B cell (primary cell): ENCODE measurements around the gene ANAPC2. TPM values are rescaled to one million over a fixed set of nuclear protein-coding genes. Genes with fewer than 3 reads are reported as not detected.
A peak's percentile ranks its signal among the peaks of the same experiment; 100 is the strongest.

ENCODE experiments used
- ATAC-seq: fragments of 200-7000 bp; cut with Tn5 transposase; one replicate; pipeline ENCODE4 v1.10.0; 2021; ENCODE audit warnings: low read depth, mild to moderate bottlenecking, moderate number of reproducible peaks, moderate library complexity
- CTCF ChIA-PET: fragments of 350-600 bp; sonication (Branson Sonifier 250); formaldehyde crosslinking; loops from one replicate; lab custom pipeline; 2021; ENCODE audit warnings: antibody characterized with exemption, inconsistent platforms; lab: Charles Lee
- POLR2A ChIA-PET: fragments of 350-600 bp; sonication (Branson Sonifier 250); formaldehyde crosslinking; loops from one replicate; lab custom pipeline; 2021; ENCODE audit warnings: antibody characterized with exemption; lab: Charles Lee
- DNase-seq: peaks from one replicate; pipeline ENCODE4 v3.0.0; 2013
- H2AFZ ChIP-seq: 2 replicates; pipeline ENCODE4 v1.6.1; 2012; ENCODE audit warnings: mild to moderate bottlenecking, low read depth, low read length; ENCODE audit not compliant: insufficient read depth, poor library complexity, severe bottlenecking
- H3K27ac ChIP-seq, 2 donors: 1 replicate in 1 of 2; 2 replicates in 1 of 2; pipeline ENCODE4 v1.5.1; 2012 to 2013; ENCODE audit warnings: low read length in 2 of 2, mild to moderate bottlenecking in 2 of 2, moderate library complexity in 1 of 2
- H3K27me3 ChIP-seq, 4 experiments: fragments of 200-600 bp in 1 of 4; sonication (generic) in 1 of 4; replicated peaks in 1 of 4; 1 replicate in 2 of 4; 2 replicates in 2 of 4; pipeline versions ENCODE4 v1.6.1 to v1.7.0; 2013 to 2016; ENCODE audit warnings: low read length in 3 of 4, mild to moderate bottlenecking in 2 of 4, mixed read lengths in 1 of 4, moderate library complexity in 1 of 4; ENCODE audit not compliant: insufficient read depth in 4 of 4, control insufficient read depth in 3 of 4; ENCODE audit errors: control extremely low read depth in 1 of 4
- H3K36me3 ChIP-seq, 2 experiments: replicated peaks in 1 of 2; 1 replicate in 1 of 2; 2 replicates in 1 of 2; pipeline versions ENCODE4 v1.6.1 to v1.7.1; 2013; ENCODE audit warnings: low read length in 1 of 2; ENCODE audit not compliant: insufficient read depth in 2 of 2, control insufficient read depth in 1 of 2; ENCODE audit errors: control extremely low read depth in 1 of 2, extremely low read depth in 1 of 2
- H3K4me1 ChIP-seq, 2 donors: fragments of 200-600 bp in 1 of 2; sonication (generic) in 1 of 2; 1 replicate in 1 of 2; 2 replicates in 1 of 2; pipeline versions ENCODE4 v1.5.1 to v1.6.1; 2013 to 2017; ENCODE audit warnings: low read length in 2 of 2; ENCODE audit not compliant: control insufficient read depth in 2 of 2, insufficient read depth in 2 of 2
- H3K4me2 ChIP-seq: replicated peaks from 2 replicates; pipeline ENCODE3; 2012; ENCODE audit warnings: mild to moderate bottlenecking, low read depth, low read length; ENCODE audit not compliant: poor library complexity, severe bottlenecking
- H3K4me3 ChIP-seq, 5 experiments: fragments of 200-600 bp in 1 of 5; sonication (generic) in 1 of 5; 1 replicate in 3 of 5; 2 replicates in 2 of 5; pipeline versions ENCODE4 v1.5.1 to v1.7.0; 2011 to 2016; ENCODE audit warnings: low read length in 4 of 5, mild to moderate bottlenecking in 4 of 5, low read depth in 2 of 5, control low read depth in 1 of 5, moderate library complexity in 1 of 5; ENCODE audit not compliant: insufficient read depth in 1 of 5; ENCODE audit errors: control extremely low read depth in 1 of 5, extremely low read depth in 1 of 5
- H3K79me2 ChIP-seq: fragments of 200-600 bp; sonication (generic); one replicate; pipeline ENCODE4 v1.6.0; 2016; ENCODE audit warnings: low read length; ENCODE audit not compliant: control insufficient read depth, insufficient read depth
- H3K9ac ChIP-seq: fragments of 200-600 bp; sonication (generic); 2 replicates; pipeline ENCODE4 v1.6.1; 2017; ENCODE audit warnings: mild to moderate bottlenecking, low read length, moderate library complexity
- H3K9me3 ChIP-seq, 3 donors: one replicate each; pipeline versions ENCODE4 v1.6.1 to v1.7.1; 2013; ENCODE audit warnings: low read length in 2 of 3; ENCODE audit not compliant: control insufficient read depth in 2 of 3, insufficient read depth in 1 of 3; ENCODE audit errors: control extremely low read depth in 1 of 3
- H4K20me1 ChIP-seq: 2 replicates; pipeline ENCODE4 v1.6.0; 2012; ENCODE audit warnings: mild to moderate bottlenecking, low read length; ENCODE audit not compliant: insufficient read depth, control insufficient read depth, poor library complexity, severe bottlenecking
- H3K27ac Mint-ChIP-seq: one replicate; pipeline ENCODE4 v1.8.0; 2021; ENCODE audit warnings: mixed read lengths
- H3K27me3 Mint-ChIP-seq: one replicate; pipeline ENCODE4 v1.8.0; 2021; ENCODE audit warnings: mixed read lengths
- H3K4me1 Mint-ChIP-seq: one replicate; pipeline ENCODE4 v1.8.0; 2021; ENCODE audit warnings: mixed read lengths
- H3K4me3 Mint-ChIP-seq: one replicate; pipeline ENCODE4 v1.8.0; 2021; ENCODE audit warnings: mixed read lengths
- H3K9me3 Mint-ChIP-seq: one replicate; pipeline ENCODE4 v1.8.0; 2022; ENCODE audit warnings: mixed read lengths; ENCODE audit not compliant: insufficient read depth
- EZH2 ChIP-seq: IDR thresholded peaks from 2 replicates; pipeline ENCODE4 v1.6.1; 2012; ENCODE audit warnings: borderline replicate concordance, low read depth, mild to moderate bottlenecking, moderate library complexity, low read length; ENCODE audit not compliant: insufficient read depth, poor library complexity, severe bottlenecking
- WGBS: methylation state at CpG from one replicate; pipeline ENCODE4 v1.1.5; 2013; ENCODE audit warnings: missing lambda C conversion rate; ENCODE audit not compliant: insufficient coverage; 5-methylcytosine and 5-hydroxymethylcytosine counted together
- intact Hi-C: fragments of 100-400 bp; cut with micrococcal nuclease; formaldehyde crosslinking; loops from one replicate; pipeline ENCODE4 v1.10.0; 2022
- polyA plus RNA-seq: library from polyadenylated mRNA; depleted of rRNA; stranded (reverse); fragments of >200 nt; gene quantifications from 2 replicates; pipeline ENCODE4 v1.2.3, GENCODE V29; 2012
- total RNA-seq, 2 donors: library from RNA; stranded (reverse); fragments of 120-200 nt in 1 of 2; gene quantifications; 1 replicate in 1 of 2; 2 replicates in 1 of 2; pipeline versions ENCODE4 v1.2.3 to v1.2.4, GENCODE V29; 2013 to 2022
- TF ChIP-seq, protein P1 (sequence below): fragments of 200-600 bp; IDR thresholded peaks from one replicate; pipeline ENCODE4 v1.8.0; 2022; ENCODE audit warnings: antibody characterized with exemption, mild to moderate bottlenecking

The ANAPC2 gene
- total and polyA plus RNA-seq, 2 donors (not counting 1 experiment from before 2014, with no cell fraction given), result 121 to 127 TPM

DNA sequence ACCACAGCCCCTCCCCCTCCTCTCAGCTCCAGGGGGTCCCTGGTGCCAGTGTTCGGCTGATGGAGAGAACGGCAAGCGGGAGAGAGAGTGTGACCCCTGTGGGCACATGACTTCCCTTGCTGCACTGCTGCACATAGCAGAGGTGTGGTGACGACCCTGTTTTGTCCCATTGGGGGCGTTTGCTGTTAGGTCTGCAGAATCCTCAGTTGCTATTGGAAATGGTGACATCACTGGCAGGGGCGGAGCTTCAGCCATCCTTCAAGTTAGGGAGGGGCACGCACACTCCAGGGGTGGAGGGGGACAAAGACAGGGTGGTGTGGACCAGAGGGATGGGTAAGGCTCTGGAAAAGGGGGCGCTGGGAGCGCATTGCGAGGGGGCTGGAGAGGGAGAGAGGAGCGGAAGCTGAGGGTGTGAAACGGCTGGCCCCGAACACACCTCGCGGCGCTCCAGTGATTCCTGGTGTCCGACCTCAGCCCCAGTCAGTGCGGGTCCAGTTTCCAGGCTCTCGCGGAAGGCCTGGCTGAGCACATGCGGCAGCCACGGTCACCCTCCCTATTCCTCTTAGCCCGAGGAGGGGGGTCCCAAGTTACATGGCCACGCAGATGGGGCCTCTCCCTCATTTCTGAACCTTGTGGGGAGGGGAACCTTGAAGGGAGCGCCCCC is 50.2 kb downstream of the ANAPC2 start:
- Histone ChIP-seq H2AFZ (no peak overlapping the region), H4K20me1 (no peaks in the 10 kb centered on the region), H3K4me1 (peaks cover 11 to 14% of the 10 kb centered on the region in 2 donors), H3K79me2 (no peaks in the 10 kb centered on the region), H3K27me3 (peaks cover 0 to 74% (median 36%) of the 10 kb centered on the region in 4 experiments), H3K4me2 (no peak overlapping the region), H3K27ac (no peak overlapping the region), H3K9me3 (peaks cover 0 to 33% (median 0%) of the 10 kb centered on the region in 3 donors), H3K9ac (no peak overlapping the region), H3K36me3 (no peaks in the 10 kb centered on the region), H3K4me3 (no peak overlapping the region)
- Mint-ChIP-seq H3K27ac (no peak overlapping the region), H3K27me3 (peaks cover 52% of the 10 kb centered on the region), H3K4me1 (no peaks in the 10 kb centered on the region), H3K4me3 (no peak overlapping the region), H3K9me3 (no peaks in the 10 kb centered on the region)
- DNase-seq, result peak; percentile 23
- ATAC-seq, result no peak
- intact Hi-C loops, result no loop called here
- CTCF ChIA-PET, result interaction anchor here (0.8 kb wide), 1 partner anchor 10 kb away, joined by 3 read pairs; no protein-coding TSS in a partner anchor
- TF ChIP-seq, protein P1, sequence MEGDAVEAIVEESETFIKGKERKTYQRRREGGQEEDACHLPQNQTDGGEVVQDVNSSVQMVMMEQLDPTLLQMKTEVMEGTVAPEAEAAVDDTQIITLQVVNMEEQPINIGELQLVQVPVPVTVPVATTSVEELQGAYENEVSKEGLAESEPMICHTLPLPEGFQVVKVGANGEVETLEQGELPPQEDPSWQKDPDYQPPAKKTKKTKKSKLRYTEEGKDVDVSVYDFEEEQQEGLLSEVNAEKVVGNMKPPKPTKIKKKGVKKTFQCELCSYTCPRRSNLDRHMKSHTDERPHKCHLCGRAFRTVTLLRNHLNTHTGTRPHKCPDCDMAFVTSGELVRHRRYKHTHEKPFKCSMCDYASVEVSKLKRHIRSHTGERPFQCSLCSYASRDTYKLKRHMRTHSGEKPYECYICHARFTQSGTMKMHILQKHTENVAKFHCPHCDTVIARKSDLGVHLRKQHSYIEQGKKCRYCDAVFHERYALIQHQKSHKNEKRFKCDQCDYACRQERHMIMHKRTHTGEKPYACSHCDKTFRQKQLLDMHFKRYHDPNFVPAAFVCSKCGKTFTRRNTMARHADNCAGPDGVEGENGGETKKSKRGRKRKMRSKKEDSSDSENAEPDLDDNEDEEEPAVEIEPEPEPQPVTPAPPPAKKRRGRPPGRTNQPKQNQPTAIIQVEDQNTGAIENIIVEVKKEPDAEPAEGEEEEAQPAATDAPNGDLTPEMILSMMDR, result no peak
- peak; percentile 58 for TF ChIP-seq EZH2
- POLR2A ChIA-PET, result interaction anchor here (0.6 kb wide), 1 partner anchor 8 kb away, joined by 5 read pairs; no protein-coding TSS in a partner anchor
- 15% methylated on average over 18 of the region's 25 CpGs for WGBS

GRCh38 chr9:137136881-137137607 is 51.3 kb downstream of the ANAPC2 start:
- DNase-seq, result no peak
- no peak overlapping the region for H3K27ac ChIP-seq
- Mint-ChIP-seq H3K4me1 (no peaks in the 10 kb centered on the region), H3K27ac (no peak overlapping the region), H3K4me3 (no peak overlapping the region), H3K27me3 (peaks cover 50% of the 10 kb centered on the region), H3K9me3 (no peaks in the 10 kb centered on the region)
- no peak overlapping the region for H3K4me2 ChIP-seq
- no peak overlapping the region for H2AFZ ChIP-seq
- H3K4me3 ChIP-seq, result no peak overlapping the region
- H3K4me1 ChIP-seq, result peaks cover 11 to 14% of the 10 kb centered on the region in 2 donors
- no peaks in the 10 kb centered on the region for H3K79me2 ChIP-seq
- no peaks in the 10 kb centered on the region for H3K36me3 ChIP-seq
- TF ChIP-seq, protein P1, result no peak
- no peak for TF ChIP-seq EZH2
- ChIA-PET CTCF (no interaction called here), POLR2A (no interaction called here)
- intact Hi-C loops, result no loop called here
- peaks cover 0 to 32% (median 0%) of the 10 kb centered on the region in 3 donors for H3K9me3 ChIP-seq
- no peak overlapping the region for H3K9ac ChIP-seq
- no peak for ATAC-seq
- H3K27me3 ChIP-seq, result peaks cover 0 to 63% (median 33%) of the 10 kb centered on the region in 4 experiments
- WGBS, result 77% methylated on average over 15 of the region's 23 CpGs
- no peaks in the 10 kb centered on the region for H4K20me1 ChIP-seq
